Measurements from ENCODE around the gene BMPER.
A peak's percentile ranks its signal among the peaks of the same experiment; 100 is the strongest.

BMPER gene

DNA sequence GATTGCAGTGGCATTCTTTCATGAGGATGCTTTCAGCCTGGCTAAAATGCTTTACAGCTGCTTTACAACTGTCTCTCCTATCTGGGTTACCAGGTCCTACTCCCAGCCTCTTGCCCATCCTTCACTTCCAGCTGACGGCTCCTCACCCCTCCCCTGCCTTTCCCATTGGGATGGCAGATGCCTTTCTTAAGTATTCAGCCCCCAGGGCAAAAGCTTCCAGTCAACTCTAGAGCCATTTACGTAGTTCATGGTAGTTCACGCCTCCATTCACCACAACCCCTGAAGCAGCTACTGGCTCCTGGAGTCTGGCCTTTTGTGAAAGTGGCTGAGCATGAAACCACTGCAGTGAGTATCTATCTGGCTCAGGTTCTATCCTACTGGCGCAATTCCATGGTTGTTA, 17.2 kb upstream of the BMPER start:
- no peak for DNase-seq (ENCODE audit: low spot score)

DNA sequence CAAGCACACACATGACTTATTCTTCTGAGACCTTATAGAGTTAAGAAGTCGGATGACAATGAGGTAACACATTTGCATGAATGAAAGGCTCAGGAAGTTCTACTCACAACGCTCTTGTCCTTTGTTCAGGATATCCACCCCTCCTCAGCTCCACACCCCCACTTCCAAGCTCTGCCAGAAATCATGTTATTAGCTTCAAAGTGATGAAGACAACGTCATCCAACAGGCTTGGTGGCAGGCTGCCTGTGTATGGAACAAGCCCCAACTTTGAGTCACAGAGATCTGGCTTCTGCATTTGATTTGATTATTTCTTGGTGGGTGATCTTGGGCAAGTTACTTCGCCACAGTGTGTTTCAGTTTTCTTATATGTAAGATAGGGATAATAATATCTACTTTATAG, 12.4 kb upstream of the BMPER start:
- no peak for DNase-seq (ENCODE audit: low spot score)

DNA sequence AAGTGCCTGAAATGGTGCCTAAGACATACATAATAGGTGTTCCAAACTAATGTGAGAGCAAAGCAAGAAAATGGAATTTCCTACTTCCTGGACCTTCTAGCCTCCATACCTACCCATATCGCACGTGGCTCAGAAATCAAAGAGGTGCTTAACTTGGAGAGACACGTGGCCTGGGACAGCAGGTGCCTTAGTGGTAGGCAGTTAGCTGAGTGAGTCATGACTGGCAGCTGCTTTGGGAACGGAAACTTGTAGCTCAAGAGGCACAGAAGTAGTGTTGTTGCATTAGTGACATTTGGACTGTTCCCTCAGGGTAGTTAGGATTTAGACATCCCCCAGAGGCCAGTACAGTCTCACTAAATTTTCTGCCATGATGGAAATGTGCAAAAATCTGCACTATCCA, 12.0 kb upstream of the BMPER start:
- DNase-seq (ENCODE audit: low spot score) = no peak

GRCh38 chr7:33895025-33895804, 10.1 kb upstream of the BMPER start:
- DNase-seq (ENCODE audit: low spot score) = peak; percentile 73

- DNase-seq (ENCODE audit: low spot score) = no peak
These were observed 4.8 kb upstream of the BMPER start for GRCh38 chr7:33900501-33900900.

GRCh38 chr7:33901199-33901598, 4.1 kb upstream of the BMPER start:
- DNase-seq (ENCODE audit: low spot score) = no peak

- DNase-seq (ENCODE audit: low spot score) = no peak
These were observed 3.5 kb upstream of the BMPER start for GRCh38 chr7:33901847-33902246.

DNA sequence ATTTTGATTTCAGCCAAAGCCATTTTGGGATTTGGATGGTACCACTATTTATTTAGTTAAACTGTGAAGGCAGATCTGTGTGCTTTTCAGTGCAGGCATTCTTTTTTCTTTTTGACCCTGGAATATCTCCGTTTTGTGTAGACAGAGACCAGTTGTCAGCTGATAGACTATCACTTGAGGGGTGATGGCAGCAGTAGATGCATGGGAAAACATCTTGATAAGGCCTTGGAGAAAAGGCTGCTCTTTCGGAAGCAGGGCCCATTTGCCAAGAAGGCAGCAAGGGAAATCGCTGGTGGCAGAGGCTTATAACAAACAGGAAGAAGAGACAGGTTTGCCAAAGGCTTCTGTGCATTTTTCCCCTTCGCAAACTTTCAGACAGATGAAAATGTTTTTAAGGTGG, 2.6 kb upstream of the BMPER start:
- DNase-seq (ENCODE audit: low spot score) = no peak

GRCh38 chr7:33903791-33904680, 1.3 kb upstream of the BMPER start:
- no peak for DNase-seq (ENCODE audit: low spot score)

GRCh38 chr7:33904681-33905388, 504 bp upstream of the BMPER start:
- no peak for DNase-seq (ENCODE audit: low spot score)

GRCh38 chr7:33906697-33907096, 1.4 kb downstream of the BMPER start:
- no peak for DNase-seq (ENCODE audit: low spot score)

GRCh38 chr7:33907625-33908024, 2.3 kb downstream of the BMPER start:
- no peak for DNase-seq (ENCODE audit: low spot score)

DNA sequence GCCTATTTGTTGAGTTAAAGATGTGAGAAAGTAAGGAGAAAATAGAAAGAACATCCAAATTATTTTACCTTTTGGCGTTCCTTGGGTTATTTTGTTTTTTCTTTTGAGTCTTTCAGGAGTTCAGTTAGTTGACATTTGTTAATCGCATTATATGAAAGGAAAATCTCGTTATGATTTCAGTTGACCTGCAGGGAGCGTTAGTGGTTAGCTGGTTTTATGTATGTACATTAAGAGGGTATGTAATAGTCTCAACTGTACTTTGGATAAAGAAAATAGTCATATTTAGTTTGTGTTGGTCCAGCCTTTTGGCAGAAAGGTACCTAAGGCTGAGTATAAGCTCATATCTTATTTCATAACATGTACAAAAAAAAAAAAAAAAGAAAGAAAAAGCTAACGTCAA, 4.0 kb downstream of the BMPER start:
- no peak for DNase-seq (ENCODE audit: low spot score)

DNA sequence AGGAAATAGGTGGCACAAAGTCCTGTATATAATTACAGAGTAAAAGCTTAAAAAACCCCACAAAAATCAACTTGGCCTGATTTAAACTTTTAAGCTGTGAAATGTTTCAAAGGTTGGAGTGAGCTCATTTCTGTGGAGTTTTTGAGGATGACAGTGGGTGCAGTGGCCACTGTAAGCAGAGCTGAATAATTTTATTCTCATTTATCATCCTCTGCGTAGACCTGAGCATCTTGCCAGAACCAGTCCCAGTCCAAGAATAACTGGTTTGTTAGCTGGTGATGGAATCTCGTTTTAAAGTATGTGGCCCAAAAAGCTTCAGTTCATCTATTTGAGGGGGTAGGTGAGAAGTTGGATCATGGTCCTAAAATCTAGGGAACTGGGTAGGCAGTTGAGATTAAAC, 4.4 kb downstream of the BMPER start:
- no peak for DNase-seq (ENCODE audit: low spot score)

GRCh38 chr7:33910756-33911155, 5.4 kb downstream of the BMPER start:
- no peak for DNase-seq (ENCODE audit: low spot score)

DNA sequence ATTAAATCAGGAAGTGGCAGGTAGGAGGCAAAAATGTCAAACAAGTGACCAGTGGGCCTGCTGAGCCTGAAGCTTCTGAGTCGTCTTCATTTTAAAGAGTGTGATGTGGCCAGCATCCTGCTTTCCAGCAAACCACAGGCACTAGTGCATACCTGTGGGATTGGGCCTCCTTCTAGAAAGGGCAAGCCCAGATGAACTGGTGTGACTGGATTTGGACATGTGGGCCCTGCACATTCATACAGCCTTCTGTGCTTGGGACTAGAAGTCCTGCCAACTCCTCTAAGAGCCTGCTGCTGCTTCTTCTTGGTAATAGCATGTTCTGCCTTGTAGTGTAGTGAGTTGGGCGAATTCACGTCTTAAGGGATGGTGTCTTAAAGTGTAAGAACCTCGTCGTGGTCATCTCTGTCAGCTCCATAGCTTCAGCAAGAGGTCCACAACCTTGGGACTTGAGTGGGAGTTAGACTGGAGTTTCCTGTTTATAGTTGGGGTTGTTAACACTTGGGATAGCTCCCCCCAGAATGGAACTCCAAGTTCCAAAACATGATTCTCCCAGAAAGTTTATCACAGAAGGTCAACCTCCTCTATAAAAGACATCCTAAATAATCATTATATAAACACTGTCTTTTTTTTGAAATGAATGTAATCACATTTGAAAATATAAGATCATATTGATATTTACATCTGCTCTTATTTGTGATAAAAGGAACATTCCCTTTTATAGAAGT, 11.2 kb downstream of the BMPER start:
- no peak for DNase-seq (ENCODE audit: low spot score)

GRCh38 chr7:33917661-33918060, 12.3 kb downstream of the BMPER start:
- DNase-seq (ENCODE audit: low spot score) = no peak

GRCh38 chr7:33918438-33919143, 13.3 kb downstream of the BMPER start:
- DNase-seq (ENCODE audit: low spot score) = no peak

DNA sequence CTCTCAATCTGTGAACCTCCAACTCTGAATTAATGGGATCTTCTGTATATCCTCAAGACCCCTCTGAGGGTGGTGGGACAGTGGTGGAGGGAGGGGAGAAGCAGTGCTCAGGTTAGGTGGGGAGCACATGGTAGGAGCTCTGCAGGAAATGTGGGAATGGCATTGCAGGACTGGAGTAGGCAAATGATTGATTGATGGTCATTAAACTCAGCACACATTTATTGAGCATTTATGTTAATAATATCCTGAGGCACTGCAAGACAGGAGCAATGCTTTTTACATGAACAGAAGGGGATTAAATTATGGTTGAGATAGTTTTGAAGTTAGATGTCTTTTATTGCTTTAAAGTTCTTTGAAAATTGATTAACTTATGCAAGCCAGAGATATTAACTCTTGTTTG, 14.1 kb downstream of the BMPER start:
- DNase-seq (ENCODE audit: low spot score) = no peak

DNA sequence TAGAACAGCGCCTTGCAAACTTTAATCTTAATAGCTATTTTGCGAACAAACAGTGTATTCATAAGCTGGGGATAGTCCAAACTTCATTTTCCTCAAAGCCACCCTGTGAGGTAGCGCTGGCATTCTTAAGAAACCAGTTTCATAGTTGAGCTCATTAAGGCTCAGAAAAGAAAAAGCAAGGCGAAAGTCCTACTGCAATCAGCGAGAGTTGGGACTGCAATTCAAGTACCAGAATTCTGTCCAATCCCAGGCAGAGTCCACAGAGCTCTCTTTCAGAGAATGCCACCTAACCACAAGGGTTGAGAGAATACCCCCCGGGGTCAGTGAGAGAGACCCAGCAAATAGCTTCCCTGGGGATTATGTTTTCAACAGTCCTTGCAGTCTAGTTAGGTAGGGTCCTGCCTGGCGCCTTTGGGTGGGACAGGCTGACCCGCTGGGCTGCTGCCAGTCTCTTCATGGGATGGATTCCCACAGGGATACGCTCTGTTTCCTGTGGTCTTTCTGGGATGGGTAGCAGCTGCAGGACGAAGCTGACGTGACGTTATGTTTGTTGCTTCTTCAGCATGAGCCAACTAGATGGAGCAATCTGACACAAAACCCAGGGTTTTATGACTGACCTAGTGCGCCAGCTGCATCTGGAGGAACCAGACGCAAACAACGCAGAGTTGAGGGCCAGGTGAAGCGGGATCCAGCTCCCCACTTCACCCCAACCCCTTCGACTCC, 16.0 kb downstream of the BMPER start:
- no peak for DNase-seq (ENCODE audit: low spot score)

DNA sequence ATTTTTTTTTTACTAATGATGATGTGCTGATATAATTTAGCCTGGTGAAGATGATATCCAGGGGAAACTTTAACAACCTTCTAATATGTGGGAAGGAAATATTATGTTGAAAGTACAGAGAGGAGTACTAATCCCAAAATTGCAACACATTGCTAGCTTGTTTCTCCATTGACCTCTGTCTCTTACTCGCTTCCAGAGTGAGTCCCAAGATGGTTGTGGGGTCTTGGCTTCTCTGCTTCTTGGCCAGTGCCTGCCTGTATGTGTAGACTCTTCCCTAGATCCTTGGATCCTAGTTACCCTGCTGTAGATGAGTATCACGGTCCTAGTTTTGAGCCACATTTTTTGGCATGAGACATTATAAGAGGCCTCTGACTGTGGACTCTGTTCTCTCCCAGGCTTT, 17.5 kb downstream of the BMPER start:
- DNase-seq (ENCODE audit: low spot score) = no peak

Data from RKO (cell line).